ENCODE measurements around the gene GIPC1. TPM values are rescaled to one million over a fixed set of nuclear protein-coding genes. Genes with fewer than 3 reads are reported as not detected.

GIPC1 gene
- total and polyA plus RNA-seq, 9 of the 15 experiments (the other 6 are each of a cell fraction or from before 2014, with no cell fraction given): 0.49 to 54.7 (median 24.8) TPM

GRCh38 chr19:14472202-14472938 is 23.6 kb downstream of the GIPC1 start (continued):
- TF ChIP-seq SFPQ (IDR thresholded peaks at IDR 0.05; ENCODE audit: low read depth, low read length): no peak
- no peak; a peak in 1 of 3 replicates for TF ChIP-seq CBX3 (IDR thresholded peaks at IDR 0.05; ENCODE audit: borderline replicate concordance in 1 of 2, low read length in 2 of 2)
- TF ChIP-seq YY1 (IDR thresholded peaks at IDR 0.05; ENCODE audit: borderline replicate concordance in 1 of 3, control insufficient read depth in 1 of 3, extremely low read depth in 1 of 3, insufficient read depth in 3 of 3, insufficient read length in 1 of 3, insufficient replicate concordance in 2 of 3, low read depth in 1 of 3, low read length in 2 of 3): peak in 2 of 3 experiments; percentile 10 to 54
- TF ChIP-seq NBN (IDR thresholded peaks at IDR 0.05; ENCODE audit: low read depth): no peak
- no peak for TF ChIP-seq E4F1 (CRISPR knock-in tag; IDR thresholded peaks at IDR 0.05; ENCODE audit: borderline replicate concordance)
- TF ChIP-seq ARID4B (CRISPR knock-in tag; IDR thresholded peaks at IDR 0.05): no peak
- TF ChIP-seq ZNF717 (CRISPR knock-in tag; IDR thresholded peaks at IDR 0.05): 0 out of 2 replicates have a peak, but pooled peaks have one; percentile 45
- TF ChIP-seq GTF2E2 (tag; IDR thresholded peaks at IDR 0.05): no peak
- TF ChIP-seq GTF2F1 (IDR thresholded peaks at IDR 0.05; ENCODE audit: low read depth, low read length): no peak
- TF ChIP-seq BCLAF1 (IDR thresholded peaks at IDR 0.05; ENCODE audit: borderline replicate concordance in 1 of 2, control insufficient read depth in 1 of 2, low read depth in 2 of 2, low read length in 1 of 2): no peak
- TF ChIP-seq SMAD1 (IDR thresholded peaks at IDR 0.05; ENCODE audit: low read depth, low read length, partially characterized antibody): no peak
- TF ChIP-seq MAZ (CRISPR knock-in tag; conservative IDR thresholded peaks at IDR 0.05 in 1 of 2, IDR thresholded peaks at IDR 0.05 in 1 of 2): peak; percentile 85 to 88

All from K562 (cell line).